GM21737 (cell line): ENCODE measurements around the gene SUDS3.

ENCODE experiments used
- ATAC-seq: cut with Tn5 transposase; IDR thresholded peaks from one replicate; pipeline ENCODE4 v1.9.1; 2021; ENCODE audit warnings: mild to moderate bottlenecking, moderate library complexity; ENCODE audit not compliant: unreplicated experiment

SUDS3 gene

GRCh38 chr12:118436986-118437385 lies 60.6 kb downstream of the SUDS3 start:
- no peak for ATAC-seq

- no peak for ATAC-seq
Observed at GRCh38 chr12:118439068-118439467, 62.7 kb downstream of the SUDS3 start.

DNA sequence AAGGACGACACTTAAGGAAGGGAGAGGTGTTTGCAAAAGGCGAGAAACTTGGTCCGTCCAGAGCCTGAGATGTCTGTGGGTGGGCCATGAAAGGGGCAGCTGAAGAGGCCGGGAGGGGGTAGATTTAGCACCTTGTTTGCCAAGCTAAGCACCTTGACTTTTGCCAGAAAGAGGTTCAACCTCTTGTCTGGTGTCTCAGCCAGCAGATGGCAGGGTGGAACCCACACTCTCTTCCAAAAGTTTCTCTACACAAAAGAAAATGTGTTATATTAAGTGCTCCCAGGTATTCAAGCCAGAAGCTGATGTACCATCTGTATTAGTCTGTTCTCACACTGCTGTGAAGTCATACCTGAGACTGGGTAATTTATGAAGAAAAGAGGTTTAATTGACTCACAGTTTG lies 69.9 kb downstream of the SUDS3 start:
- no peak for ATAC-seq

DNA sequence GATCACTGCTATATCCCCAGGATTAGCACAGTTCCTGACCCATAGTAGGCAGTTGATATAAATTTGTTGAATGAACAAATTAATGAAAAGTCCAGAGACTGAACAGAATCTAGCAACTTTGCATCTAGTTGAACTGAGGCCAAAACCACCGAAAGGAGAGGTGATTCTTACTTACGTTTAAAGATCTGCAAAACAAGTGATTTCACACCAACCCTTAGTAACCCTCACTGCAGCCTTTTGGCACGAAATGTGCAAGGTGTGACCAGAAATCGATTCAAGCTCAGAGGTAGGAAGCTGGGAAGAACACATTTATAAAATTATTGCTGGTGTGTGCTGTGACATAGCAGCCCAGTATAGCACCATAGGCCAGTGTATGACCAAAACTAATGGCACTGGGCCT lies 70.8 kb downstream of the SUDS3 start:
- no peak for ATAC-seq

DNA sequence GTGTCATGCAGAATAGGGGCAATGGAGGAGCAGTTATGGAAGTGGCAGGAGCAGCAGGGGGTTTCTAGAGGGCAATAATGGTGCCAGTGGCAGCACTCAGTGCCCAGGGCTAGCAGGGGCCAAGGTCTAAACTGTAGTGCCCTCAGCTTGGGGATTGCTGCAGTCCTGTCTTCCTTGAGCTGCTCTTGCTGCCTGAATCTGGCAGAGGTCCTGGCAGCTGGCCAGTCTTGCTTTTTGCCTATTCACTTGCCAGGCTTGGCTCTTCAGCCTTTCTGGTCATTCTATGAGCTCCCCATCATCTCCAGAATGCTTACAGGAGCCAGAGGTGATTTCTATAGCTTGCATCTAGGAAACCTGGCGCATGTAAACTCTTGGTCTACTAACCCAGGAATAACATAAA lies 72.0 kb downstream of the SUDS3 start:
- no peak for ATAC-seq

DNA sequence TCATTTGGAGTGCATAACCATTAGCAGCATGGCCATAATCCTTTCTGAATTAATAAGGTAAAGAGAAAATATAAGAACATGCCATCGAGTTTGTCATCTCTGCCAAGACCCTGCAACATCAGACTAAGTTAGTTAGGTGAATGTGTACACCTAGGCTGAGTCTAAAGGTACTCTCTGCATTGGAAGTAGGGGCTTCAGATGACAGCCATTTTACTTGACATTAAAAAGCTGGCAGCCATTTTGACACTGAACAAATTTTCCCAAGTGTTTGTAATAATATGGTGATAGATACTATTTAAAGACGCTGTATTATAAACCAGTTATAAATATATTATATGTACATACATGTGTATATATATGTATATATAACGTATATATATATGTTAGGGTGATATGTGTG lies 79.0 kb downstream of the SUDS3 start:
- no peak for ATAC-seq

- no peak for ATAC-seq
Observed at GRCh38 chr12:118456741-118457140, 80.4 kb downstream of the SUDS3 start.

- ATAC-seq = no peak
Observed at GRCh38 chr12:118459110-118459509, 82.8 kb downstream of the SUDS3 start.

DNA sequence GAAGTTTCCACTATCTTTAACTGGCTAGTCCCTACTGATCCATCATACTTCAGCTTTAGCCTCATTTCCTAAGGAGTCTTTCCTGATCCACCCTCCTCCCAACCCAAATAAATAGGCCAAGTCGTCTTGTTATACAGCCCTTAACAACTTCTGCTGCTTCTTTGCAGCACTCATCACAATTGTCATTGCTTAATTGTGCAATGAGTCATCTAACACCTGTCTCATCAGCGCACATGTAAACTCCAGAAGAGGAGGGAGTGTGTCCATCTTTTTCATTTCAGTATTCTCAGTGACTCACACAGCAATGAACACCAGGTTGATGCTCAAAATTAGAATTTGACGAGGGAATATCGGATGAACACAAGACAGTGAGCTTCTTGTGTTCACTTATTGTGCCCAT lies 87.3 kb downstream of the SUDS3 start:
- no peak for ATAC-seq

DNA sequence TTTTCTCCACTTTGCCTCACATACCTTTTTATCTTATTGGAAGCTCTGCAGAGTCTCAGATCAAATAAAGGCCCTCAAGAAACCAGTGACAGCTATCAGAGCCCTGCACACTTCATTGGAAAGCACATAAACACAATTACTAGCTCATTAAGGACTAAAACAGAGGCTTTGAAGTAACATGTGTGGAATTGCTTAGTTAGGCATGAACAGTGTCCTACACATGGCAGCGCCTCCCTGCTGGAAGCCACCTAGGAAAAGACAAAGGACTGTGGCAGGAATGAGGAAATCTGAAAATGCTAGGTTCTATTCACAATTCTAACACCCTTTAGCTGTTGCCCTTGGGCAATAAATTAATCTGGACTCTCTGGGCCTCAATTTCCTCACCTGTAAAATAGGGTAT lies 89.4 kb downstream of the SUDS3 start:
- no peak for ATAC-seq
